Small intestine (tissue), 7 donors: ENCODE results near the gene ZNF664. TPM values are rescaled to one million over a fixed set of nuclear protein-coding genes. Genes with fewer than 3 reads are reported as not detected.

Experiments
- DNase-seq, 2 donors: peaks; one replicate each; pipeline versions ENCODE4 v3.0.0 to v3.0.0-alpha.2; 2013
- FAIRE-seq: peaks from 2 replicates; lab custom pipeline; 2012; peaks lifted over from hg19 to GRCh38; lab: Jason Lieb, UNC
- H3K27ac ChIP-seq, 3 donors: one replicate each; pipeline ENCODE4 v1.5.1; 2013; ENCODE audit warnings: low read length in 2 of 3, mild to moderate bottlenecking in 2 of 3, control low read depth in 1 of 3, inconsistent platforms in 1 of 3, low read depth in 1 of 3, moderate library complexity in 1 of 3
- H3K27me3 ChIP-seq, 3 donors: one replicate each; pipeline ENCODE4 v1.6.1; 2013; ENCODE audit warnings: low read length in 3 of 3, inconsistent platforms in 1 of 3; ENCODE audit not compliant: control insufficient read depth in 3 of 3, insufficient read depth in 3 of 3
- H3K36me3 ChIP-seq, 3 donors: one replicate each; pipeline ENCODE4 v1.6.1; 2013; ENCODE audit warnings: low read length in 3 of 3, inconsistent platforms in 1 of 3, low read depth in 1 of 3, mild to moderate bottlenecking in 1 of 3, moderate library complexity in 1 of 3; ENCODE audit not compliant: control insufficient read depth in 3 of 3, insufficient read depth in 2 of 3
- H3K4me1 ChIP-seq, 3 donors: one replicate each; pipeline ENCODE4 v1.6.1; 2013; ENCODE audit warnings: low read length in 2 of 3, inconsistent platforms in 1 of 3, low read depth in 1 of 3, mild to moderate bottlenecking in 1 of 3, moderate library complexity in 1 of 3; ENCODE audit not compliant: control insufficient read depth in 3 of 3, insufficient read depth in 2 of 3
- H3K4me3 ChIP-seq, 3 donors: one replicate each; pipeline ENCODE4 v1.5.1; 2013; ENCODE audit warnings: low read length in 3 of 3, control low read depth in 1 of 3, inconsistent platforms in 1 of 3, low read depth in 1 of 3, mild to moderate bottlenecking in 1 of 3, moderate library complexity in 1 of 3
- H3K9me3 ChIP-seq, 2 donors: one replicate each; pipeline ENCODE4 v1.6.1; 2013; ENCODE audit warnings: low read depth in 1 of 2, low read length in 1 of 2; ENCODE audit not compliant: control insufficient read depth in 2 of 2, insufficient read depth in 1 of 2
- WGBS, 3 donors: extraction: QIAGEN DNeasy Blood & Tissue Kit; methylation state at CpG; one replicate each; pipeline ENCODE4 v1.1.7; 2013; 5-methylcytosine and 5-hydroxymethylcytosine counted together
- polyA plus RNA-seq, 4 donors: library from polyadenylated mRNA; stranded (reverse) in 3 of 4; unstranded in 1 of 4; fragments of 200-250 nt in 3 of 4; fragments of 120-200 nt in 1 of 4; gene quantifications; one replicate each; pipeline versions ENCODE4 v1.2.1 to v1.2.3, GENCODE V29; 2013
- donor health status: healthy with polysubstance abuse.
- donor health status: control.
- donor health status: control.
- donor health status: Bipolar disorder and iron deficiency.
- donor health status: healthy.

The ZNF664 gene
- polyA plus RNA-seq, 4 donors, result 59.9 to 147 (median 92.4) TPM

DNA sequence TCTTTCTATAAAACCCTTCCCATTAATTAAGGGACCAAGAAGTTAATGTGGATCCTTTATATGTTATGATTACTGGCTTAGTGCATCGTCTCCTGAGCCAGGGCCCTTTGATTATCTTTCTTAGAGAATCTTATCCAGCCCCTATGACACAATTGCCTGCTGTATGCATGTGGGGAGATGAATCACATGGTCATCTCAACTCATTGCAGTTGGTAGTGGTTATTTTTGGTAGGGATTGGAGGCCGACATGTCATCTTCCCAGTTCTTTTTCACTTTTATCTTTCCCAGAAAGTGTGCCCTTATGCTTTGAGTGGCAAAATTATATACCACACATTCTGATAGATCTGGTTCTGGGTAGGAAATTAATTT is 26.0 kb downstream of the ZNF664 start:
- H3K36me3 ChIP-seq, result peaks cover 0 to 48% (median 20%) of the 10 kb centered on the region in 3 donors
- FAIRE-seq, result no peak
- no peak overlapping the region for H3K27ac ChIP-seq
- H3K9me3 ChIP-seq, result no peaks in the 10 kb centered on the region
- no peak overlapping the region for H3K4me3 ChIP-seq
- H3K4me1 ChIP-seq, result peaks cover 0 to 33% (median 3%) of the 10 kb centered on the region in 3 donors
- no peak for DNase-seq
- H3K27me3 ChIP-seq, result no peaks in the 10 kb centered on the region
- 87 to 92% (median 90%) methylated on average over 2 of the region's 2 CpGs for WGBS, 3 donors

DNA sequence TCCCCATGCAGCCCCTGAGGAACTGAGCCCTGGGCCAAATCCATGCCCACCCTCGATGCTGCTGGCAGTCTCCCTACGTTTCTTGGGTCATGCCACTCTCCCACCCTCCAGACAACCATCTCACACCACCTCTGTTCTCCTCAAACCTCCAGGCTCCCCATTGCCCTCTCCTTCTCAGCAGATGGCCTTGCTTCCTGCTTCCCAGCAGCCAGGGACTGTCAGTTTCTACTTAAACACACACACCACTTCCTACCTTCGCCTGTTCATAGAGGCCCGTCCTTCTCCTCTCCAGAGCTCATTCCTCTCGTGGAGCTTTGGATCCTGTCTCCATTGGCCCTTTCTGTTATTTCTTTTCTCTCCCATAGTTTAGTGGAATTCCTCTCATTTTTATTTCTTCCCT is 27.1 kb downstream of the ZNF664 start:
- peaks cover 0 to 26% (median 0%) of the 10 kb centered on the region in 3 donors for H3K4me1 ChIP-seq

DNA sequence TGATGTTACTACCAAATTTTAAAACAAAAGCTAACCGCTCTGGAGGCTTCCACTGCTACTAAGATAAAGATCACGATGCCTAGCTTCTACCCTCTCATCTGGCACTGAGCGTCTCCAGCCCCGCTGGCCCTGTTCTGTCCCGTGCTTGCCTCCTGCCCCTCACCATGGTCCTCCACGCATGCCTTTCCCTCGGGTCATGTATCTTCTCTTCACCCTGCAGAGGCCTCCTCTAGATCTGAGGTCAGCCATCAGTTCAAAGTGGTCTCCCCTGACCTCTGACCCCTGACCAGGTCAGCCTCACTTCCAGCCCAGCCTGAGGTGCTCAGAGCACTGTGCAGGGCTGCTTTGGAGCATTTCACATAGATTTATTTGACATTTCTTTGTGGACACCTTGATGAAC is 28.3 kb downstream of the ZNF664 start:
- FAIRE-seq, result no peak
- no peak overlapping the region for H3K27ac ChIP-seq
- no peak for DNase-seq
- no peak overlapping the region for H3K4me3 ChIP-seq
- 89 to 91% (median 90%) methylated on average over 7 of the region's 7 CpGs for WGBS, 3 donors
- peaks cover 0 to 26% (median 0%) of the 10 kb centered on the region in 3 donors for H3K4me1 ChIP-seq
- H3K9me3 ChIP-seq, result no peaks in the 10 kb centered on the region
- H3K27me3 ChIP-seq, result no peaks in the 10 kb centered on the region
- H3K36me3 ChIP-seq, result peaks cover 7 to 58% (median 20%) of the 10 kb centered on the region in 3 donors

More for the DNA sequence above, 27.1 kb downstream of the ZNF664 start:
- FAIRE-seq (no peak), DNase-seq (no peak)
- Histone ChIP-seq H3K27me3 (no peaks in the 10 kb centered on the region), H3K27ac (no peak overlapping the region), H3K4me3 (no peak overlapping the region), H3K36me3 (peaks cover 5 to 53% (median 20%) of the 10 kb centered on the region in 3 donors), H3K9me3 (no peaks in the 10 kb centered on the region)
- 86 to 91% (median 86%) methylated on average over 5 of the region's 5 CpGs for WGBS, 3 donors

DNA sequence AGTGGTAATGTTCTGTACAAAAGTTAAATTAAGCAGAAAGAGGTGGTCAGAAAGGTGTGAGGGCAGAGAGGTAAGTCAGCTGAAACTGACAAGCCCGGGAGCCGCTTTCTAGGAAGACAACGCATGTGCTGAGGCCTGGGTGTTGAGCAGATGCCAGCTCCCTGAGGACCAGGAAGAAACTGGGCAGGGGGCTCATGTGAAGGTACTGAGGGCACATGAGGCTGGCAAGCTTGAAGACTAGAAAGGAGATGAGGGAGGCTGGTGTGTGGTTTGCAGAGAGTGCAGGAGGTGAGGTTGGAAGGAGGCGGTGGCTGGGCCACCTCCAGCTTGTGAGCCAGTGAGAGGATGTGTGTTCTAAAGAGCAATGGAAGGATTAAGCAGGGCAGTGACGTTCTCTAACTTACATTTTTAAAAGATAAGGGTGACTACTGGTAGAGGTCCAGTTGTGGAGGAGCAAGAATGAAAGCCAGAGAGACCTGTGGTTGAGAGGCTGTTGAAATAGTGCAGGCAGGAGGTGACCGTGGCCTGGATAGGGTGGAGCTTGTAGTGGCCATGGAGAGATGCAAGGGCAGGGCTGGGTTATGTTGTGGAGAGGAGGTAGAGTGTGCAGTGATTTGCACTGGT is 29.1 kb downstream of the ZNF664 start:
- WGBS, 3 donors, result 84 to 88% (median 88%) methylated on average over 6 of the region's 6 CpGs
- FAIRE-seq, result no peak

DNA sequence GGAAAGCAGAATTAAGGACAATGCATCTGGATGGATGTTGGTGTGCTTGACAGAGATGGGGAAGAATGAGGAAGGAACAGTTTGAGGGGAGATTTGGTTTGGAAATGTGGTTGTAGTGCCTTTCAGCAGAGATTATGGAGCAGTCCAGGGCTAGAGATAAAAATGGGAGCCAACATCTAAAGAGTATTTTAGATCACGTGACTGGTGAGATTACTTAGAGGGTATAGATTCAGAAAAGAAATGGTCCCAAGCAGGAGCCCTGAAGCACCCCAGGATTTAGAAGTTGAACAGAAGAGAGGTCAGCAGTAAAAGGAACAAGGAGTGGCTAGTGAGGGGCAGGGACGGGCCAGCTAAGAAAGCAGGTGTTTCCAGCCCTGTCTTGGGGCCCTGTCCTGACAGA is 29.6 kb downstream of the ZNF664 start:
- Histone ChIP-seq H3K4me1 (peaks cover 0 to 38% (median 0%) of the 10 kb centered on the region in 3 donors), H3K27me3 (no peaks in the 10 kb centered on the region), H3K4me3 (no peak overlapping the region), H3K36me3 (peaks cover 7 to 57% (median 20%) of the 10 kb centered on the region in 3 donors), H3K9me3 (no peaks in the 10 kb centered on the region), H3K27ac (no peak overlapping the region)
- WGBS, 3 donors, result 57 to 88% (median 58%) methylated on average over 2 of the region's 2 CpGs
- DNase-seq (no peak), FAIRE-seq (no peak)

More for the DNA sequence above, 29.1 kb downstream of the ZNF664 start:
- peaks cover 0 to 34% (median 0%) of the 10 kb centered on the region in 3 donors for H3K4me1 ChIP-seq
- H3K4me3 ChIP-seq, result no peak overlapping the region
- no peak for DNase-seq
- H3K27me3 ChIP-seq, result no peaks in the 10 kb centered on the region
- H3K27ac ChIP-seq, result no peak overlapping the region
- H3K36me3 ChIP-seq, result peaks cover 7 to 56% (median 20%) of the 10 kb centered on the region in 3 donors
- no peaks in the 10 kb centered on the region for H3K9me3 ChIP-seq

DNA sequence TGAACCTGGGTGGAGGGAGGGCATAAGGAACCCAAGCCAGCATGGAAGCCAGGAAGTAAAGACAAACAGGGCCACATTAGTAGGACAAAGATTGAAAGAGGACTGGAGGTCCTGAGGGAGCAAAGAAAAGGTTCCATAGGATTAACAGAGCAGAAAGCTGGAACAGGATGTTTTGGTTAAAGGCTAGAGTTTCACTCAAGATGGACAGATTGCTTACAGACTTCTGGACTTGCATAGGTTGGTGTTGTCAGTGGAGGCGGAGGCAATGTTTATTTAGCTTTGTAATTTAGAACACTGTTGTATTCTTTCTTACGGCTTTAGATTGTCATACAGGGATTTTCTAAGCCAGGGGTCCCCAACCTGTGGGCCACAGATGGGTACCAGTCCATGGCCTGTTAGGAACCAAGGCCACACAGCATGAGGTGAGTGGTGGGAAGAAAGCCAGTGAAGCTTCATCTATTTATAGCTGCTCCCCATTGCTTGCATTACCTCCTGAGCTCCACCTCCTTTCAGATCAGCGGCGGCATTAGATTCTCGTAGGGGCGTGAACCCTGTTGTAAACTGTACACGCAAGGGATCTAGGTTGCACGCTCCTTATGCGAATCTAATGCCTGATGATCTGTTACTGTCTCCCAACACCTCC is 31.3 kb downstream of the ZNF664 start:
- DNase-seq (no peak), FAIRE-seq (no peak)
- H3K27ac ChIP-seq, result no peak overlapping the region
- H3K27me3 ChIP-seq, result no peaks in the 10 kb centered on the region
- peaks cover 0 to 39% (median 0%) of the 10 kb centered on the region in 3 donors for H3K4me1 ChIP-seq
- no peaks in the 10 kb centered on the region for H3K9me3 ChIP-seq
- WGBS, 3 donors, result 89 to 95% (median 90%) methylated on average over 9 of the region's 9 CpGs
- no peak overlapping the region for H3K4me3 ChIP-seq
- H3K36me3 ChIP-seq, result peaks cover 10 to 57% (median 18%) of the 10 kb centered on the region in 3 donors

DNA sequence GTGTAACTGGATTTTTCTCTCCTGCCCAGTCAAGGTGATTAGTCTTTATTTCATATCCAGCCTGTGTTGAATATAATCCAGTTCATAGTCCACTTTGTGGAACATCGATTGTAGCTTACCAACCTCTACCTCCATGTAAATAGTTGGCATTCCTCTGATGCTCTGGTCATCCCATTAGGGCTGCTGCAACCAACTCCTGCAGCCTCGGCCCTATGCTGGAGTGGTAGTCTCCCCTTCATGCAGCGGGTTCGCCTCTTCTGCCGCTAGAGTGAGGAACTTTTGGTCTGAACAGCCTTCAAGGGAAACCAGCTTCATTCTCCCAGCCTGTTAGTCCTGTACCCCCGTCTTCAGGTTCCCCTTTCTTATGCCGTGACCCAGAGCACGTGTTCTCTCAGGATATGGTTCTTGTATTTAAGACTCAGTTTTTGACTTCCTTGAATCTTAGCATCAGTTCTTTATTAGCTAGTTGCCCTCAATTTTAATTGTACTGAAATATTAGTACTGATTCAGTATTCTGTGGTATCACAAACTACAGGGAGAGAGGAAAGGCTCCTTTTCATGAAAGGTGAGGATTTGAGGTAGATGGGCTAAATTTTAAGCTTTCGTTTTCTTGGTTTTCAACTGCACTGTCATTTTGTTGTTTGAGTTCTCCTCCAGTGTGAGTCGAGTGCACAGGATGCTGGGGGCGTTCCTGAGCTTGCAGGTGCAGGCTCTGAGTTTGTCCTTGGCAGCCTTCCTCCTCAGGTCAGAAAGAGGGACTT is 33.2 kb downstream of the ZNF664 start:
- no peak for FAIRE-seq
- WGBS, 3 donors, result 64 to 66% (median 65%) methylated on average over 11 of the region's 11 CpGs
- Histone ChIP-seq H3K36me3 (peaks cover 12 to 58% (median 17%) of the 10 kb centered on the region in 3 donors), H3K9me3 (no peaks in the 10 kb centered on the region), H3K4me1 (peaks cover 0 to 36% (median 0%) of the 10 kb centered on the region in 3 donors), H3K4me3 (no peak overlapping the region), H3K27me3 (no peaks in the 10 kb centered on the region), H3K27ac (no peak overlapping the region)
- DNase-seq, result peak in 1 of 2 donors; percentile 22
